Hematopoietic multipotent progenitor cell treated with erythropoietin and hydrocortisone succinate and interleukin-3 and kit ligand, for 17 days (in vitro differentiated cells): Measurements from ENCODE around the gene ENTPD6.

Experiments used
- DNase-seq: peaks from one replicate; pipeline ENCODE4 v3.0.0-alpha.2; 2015; ENCODE audit warnings: low spot score

Gene ENTPD6

DNA sequence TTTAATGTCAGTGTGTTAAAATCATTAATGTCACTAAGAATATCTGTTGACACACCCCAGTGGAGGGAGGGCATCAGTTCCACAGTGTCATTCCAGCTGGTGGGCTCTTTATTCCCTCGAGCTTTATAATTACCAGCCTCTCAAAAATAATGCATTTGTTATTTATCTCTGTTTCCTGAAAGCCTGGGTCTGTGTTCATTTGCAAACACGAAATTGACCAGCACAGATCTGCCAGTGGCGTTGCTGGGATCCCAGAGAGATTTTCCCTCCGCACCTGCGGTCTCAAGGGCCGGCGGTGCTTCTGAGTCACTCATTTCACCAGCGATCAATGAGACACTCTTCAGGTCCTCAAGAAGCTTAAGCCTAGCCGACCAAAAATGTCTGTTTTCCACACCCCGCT, 46.7 kb downstream of the ENTPD6 start:
- no peak for DNase-seq

DNA sequence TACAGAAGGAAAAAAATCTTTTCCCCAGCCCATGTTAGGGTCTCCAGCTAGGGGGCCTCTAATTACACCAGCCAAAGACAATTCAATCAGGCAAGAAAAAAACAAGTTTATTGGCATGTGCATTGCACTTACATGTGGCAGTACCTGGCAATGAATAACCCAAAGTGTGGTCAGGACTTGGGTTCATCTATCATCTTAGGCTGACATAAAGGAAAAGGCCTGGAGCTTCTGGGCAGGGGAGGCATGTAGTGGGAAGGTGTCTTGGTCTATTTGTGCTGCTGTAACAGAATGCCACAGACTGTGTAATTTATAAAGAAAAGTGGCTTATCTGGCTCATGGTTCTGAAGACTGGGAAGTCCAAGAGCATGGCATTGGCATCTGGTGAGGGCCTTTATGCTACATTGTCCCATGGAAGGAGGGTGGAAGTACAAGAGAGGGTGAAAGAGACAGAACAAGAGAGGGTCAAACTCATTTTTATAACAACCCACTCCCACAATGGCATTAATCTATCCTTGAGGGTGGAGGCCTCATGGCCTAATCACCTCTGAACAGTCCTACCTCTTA, 48.0 kb downstream of the ENTPD6 start:
- DNase-seq, result no peak

DNA sequence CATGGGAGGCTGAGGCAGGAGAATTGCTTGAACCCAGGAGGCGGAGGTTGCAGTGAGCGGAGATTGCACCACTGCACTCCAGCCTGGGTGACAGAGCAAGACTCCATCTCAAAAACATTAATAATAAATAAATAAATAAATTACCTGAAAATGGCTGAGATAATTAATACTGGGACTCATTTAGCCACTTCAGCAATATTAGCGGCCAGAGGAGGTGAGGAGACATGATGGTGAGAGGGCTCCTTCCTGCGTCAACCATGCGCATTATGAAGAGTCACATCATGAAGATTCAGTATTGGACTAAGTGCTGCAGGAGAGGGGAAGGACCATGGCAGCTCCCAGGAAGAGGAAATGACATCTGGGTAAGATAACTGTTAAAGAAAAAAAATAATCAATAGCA, 49.5 kb downstream of the ENTPD6 start:
- no peak for DNase-seq

DNA sequence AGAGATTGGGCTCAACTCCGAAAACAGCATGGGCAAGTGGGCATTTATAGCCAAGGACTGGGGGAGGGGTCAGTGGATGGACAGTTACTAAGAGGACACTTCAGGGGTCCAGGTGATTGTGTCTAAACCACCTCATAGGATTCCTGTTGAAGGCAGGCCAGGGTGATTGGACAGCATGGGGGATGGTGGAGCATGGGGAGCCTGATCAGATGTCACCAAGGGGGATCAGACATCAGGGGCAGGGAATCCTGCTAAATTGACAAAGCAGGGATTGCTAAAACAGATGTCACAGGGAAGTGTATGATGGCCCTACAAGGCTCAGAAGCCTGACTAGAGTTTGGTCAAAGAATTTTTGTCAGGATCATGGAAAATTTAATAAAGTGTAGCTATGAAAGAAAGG, 49.9 kb downstream of the ENTPD6 start:
- no peak for DNase-seq

DNA sequence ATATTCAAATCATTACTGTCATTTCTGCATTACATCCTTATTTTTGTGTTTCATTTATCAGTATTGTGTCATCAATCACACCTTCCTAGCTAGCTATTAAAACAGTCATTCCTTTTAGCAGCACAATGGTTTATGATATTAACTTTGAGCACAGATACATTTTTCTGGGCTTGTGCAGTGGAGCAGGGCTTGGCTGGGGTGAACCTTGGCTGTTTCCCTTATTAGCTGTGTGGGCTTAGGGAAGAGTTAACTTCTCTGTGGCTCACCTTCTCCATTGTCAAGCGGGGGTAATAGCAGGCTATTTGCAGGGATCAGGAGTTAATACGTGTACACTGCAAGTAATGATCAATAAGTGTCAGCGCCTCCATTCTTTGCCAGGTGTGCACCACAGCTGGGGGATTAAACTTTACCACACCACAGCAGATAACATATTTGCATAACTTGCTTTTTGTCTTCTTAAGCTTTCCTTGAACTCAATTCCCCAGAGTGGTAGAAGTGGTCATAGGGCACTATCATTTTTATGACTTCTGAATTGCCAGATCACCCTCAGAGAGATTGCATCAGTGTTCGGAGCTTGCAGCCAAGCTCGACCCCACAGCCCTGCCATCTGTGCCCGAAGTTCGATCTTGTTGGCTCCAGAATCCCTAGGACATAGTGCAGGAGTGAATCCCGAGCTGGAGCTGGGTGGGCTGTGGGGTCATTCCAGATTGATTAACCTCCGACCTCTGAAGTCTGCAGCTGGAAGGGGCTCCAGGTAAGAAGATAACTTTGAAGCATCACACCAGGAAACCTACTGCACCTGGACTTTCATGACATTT, 50.9 kb downstream of the ENTPD6 start:
- no peak for DNase-seq

DNA sequence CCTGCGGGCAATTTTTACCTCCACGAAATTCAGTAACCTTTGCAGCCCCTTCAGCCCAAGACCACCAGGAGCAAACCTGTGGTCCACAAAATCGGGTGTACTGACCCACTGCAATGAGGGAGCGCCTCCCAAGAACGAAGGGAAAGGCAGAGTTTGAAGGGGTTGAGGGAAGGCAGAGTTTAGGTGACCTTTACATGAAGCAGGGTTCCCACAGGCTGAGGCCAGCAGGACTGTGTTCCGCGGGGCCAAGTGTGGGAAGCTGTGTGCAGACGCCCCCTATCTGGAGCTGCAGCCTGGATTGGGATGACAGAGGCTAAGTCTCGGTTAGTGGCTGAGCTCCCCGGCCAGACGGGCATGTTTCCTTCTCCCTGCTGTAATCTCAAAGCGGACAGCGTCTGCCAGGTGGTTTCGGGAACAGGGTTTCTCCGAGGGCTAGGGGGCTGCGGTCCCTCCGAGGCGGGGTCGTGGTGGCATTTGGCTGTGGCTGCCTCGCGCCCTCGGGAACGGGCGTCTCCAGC, 51.5 kb downstream of the ENTPD6 start:
- peak; percentile 31 for DNase-seq

DNA sequence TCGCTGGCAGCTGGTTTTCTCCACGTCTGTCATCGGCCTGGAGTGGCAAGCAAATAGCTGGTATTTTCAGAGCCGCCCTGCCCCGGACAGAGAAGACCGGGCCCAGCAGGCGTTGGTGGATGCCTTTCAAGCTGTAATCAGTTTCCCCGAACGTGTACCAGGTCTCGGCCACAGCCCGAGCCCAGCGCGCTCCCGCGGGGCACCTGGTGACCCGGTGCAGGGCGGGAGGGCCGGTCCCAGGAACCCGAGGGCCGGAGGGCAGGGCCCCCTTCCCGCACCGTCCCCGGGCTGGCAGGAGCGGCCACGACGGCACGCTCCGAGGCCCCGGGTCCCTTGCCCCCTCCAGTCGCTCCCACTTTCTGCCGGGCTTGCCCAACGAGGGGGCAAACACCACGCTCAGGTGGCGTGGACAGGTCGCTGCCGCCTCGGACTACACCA, 52.0 kb downstream of the ENTPD6 start:
- DNase-seq, result no peak

DNA sequence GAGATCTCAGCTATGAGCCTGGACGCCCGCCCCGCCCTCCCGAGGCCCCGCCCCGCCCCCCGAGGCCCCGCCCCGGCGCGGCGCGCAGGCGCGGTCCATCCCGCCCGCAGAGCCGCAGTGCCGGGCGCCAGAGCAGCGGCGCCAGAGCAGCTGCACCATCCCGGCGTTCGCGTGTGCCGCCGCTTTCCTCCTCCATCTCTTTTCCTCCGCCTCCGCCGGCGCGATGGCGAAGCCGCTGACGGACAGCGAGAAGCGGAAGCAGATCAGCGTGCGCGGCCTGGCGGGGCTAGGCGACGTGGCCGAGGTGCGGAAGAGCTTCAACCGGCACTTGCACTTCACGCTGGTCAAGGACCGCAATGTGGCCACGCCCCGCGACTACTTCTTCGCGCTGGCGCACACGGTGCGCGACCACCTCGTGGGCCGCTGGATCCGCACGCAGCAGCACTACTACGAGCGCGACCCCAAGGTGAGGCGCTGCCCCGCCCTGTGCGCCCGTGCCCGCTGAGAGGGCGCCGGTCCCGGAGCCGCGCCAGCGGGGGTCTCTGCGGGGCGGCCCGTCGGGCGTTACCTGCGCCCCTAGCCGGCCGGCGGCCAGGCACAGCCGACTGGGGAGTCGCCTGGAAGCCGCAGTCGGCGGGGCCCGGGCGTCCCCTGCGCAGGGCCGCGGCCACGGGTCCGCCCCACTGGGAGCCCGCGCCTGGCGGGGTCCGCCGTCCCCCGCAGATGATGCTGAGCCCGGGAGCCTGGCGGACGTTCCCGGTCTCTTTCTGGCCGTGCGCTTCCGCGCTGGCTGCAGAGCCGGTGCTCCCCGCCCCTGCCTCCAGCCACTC, 52.7 kb downstream of the ENTPD6 start, which contains the start of gene PYGB:
PYGB (plus strand) TSS at position 130 of the 830 bp plus-strand sequence; CDS start at position 224, 94 bp downstream.
- peak; percentile 70 for DNase-seq

DNA sequence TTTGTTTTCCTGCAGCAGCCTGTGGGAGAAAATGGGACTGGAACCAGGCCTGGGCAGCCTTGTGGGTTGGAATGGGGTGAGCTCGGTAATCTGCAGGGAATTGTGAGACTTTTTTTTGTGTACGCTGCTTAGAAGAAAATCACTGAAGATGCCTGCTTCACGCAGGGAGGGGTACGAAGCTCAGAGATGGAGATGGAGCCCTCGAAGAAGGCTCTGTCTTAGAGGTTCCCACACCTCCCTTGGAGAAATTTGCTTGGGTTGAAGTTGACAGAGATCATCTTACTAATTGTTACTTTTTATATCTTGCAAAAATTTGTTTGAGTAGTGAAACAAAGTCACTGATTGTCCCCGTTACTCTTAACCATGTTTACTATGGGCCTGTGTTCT, 53.3 kb downstream of the ENTPD6 start:
- DNase-seq, result no peak

DNA sequence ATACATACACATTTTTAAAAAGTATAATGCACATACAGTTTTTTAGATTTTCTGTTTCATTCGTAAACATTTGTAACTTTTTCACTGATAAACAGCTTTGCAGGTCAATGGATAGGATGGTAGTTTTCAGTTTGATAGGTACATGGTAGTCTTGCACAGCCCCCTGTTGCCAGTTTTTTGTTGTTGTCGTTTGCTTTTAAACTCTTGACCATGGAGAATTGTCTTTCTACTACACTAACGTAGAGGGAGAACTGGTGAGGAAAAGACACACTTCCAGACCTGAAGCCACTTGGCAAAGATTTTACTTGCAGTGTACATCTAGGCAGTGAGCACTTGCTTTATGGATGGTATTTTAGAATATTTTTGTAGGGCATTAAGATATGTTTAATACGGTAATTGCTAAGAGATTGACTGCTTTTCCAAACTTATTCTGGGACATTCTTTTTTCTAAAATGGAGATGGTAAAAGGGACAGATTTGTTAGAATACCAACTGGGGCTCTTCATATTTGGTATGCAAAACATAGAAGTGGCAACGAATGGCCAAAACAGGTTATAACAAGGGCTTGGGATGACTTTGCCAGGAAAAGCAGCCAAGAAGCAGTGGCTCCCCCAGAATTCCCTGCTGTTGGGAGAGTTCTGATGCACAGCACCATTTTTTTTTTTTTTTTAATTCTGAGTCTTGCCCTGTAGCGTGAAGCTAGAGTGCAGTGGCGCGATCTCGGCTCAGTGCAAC, 53.9 kb downstream of the ENTPD6 start:
- no peak for DNase-seq

DNA sequence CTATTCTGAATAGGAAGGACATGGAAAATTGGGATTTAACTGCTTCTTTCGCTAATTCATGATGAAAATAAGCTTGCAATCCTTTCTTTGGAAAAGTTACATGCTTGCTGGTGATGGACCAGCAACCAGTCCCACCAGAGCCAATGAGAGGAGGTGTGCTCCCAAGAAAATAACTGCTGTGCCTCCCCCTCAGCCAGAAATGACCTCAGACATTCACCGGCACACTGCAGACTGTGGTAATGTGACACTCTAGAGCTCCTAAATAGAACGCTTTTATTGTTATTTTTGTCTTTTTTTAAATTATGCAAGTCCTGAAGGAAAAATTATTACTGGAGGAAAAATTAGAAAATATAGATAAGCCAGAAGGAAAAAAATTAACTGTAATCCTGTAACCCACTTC, 55.0 kb downstream of the ENTPD6 start:
- DNase-seq, result no peak

DNA sequence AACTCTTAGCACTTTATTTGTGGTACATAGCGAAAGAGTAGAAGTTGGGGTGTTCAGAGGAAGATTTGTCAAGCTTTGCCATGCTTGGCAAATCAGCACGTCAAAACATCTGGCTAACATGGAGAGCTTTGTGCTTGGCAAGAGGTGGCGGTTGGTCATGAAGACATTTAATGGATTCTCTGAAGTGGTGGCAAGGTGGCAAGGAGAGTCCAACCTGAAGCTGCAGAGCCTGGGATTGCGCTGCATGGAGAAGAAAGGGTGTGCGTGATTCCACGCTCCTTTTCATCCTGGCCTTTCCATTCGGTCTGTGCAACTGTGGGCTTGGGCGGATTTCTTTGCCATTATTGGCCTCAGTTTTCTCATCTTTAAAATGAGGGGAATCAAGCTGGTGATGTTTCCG, 55.5 kb downstream of the ENTPD6 start:
- DNase-seq, result no peak

DNA sequence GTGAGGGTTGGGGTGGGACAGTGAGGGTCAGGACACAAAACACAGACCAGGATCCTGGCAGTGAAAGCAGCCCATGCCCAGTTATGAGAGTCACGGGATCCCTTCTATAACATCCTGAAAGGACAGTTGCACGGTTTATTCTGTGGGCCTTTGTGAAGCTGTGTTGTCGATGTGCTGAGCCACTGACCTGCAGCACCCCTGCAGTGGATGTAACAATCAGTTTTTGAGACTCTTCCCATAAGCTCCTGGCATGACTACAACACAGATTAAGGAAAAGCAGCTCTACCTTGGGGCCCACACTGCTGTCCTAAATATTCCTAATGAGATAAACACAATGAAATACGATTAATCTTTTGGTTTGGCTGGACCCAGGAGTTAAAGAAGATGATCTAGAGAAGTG, 56.0 kb downstream of the ENTPD6 start:
- no peak for DNase-seq

DNA sequence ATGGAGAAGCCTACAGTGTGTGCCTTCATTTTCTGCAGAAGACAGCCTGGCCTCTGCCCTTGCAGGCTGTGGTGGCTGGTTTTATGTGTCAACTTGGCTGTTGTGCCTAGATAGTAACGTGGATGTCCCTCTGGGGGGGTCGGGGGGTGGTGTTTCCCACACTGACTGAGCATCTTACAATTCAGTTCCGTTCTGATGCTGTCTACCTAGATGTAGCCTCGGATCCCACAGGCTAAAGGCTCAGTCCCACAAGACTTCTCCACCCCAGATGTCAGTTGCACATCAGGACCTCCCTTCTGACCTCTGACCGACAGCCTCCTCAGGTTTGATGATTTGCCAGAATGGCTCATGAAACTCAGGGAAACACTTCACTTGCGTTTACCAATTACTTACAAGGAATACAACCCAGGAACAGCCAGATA, 56.7 kb downstream of the ENTPD6 start:
- DNase-seq, result no peak

DNA sequence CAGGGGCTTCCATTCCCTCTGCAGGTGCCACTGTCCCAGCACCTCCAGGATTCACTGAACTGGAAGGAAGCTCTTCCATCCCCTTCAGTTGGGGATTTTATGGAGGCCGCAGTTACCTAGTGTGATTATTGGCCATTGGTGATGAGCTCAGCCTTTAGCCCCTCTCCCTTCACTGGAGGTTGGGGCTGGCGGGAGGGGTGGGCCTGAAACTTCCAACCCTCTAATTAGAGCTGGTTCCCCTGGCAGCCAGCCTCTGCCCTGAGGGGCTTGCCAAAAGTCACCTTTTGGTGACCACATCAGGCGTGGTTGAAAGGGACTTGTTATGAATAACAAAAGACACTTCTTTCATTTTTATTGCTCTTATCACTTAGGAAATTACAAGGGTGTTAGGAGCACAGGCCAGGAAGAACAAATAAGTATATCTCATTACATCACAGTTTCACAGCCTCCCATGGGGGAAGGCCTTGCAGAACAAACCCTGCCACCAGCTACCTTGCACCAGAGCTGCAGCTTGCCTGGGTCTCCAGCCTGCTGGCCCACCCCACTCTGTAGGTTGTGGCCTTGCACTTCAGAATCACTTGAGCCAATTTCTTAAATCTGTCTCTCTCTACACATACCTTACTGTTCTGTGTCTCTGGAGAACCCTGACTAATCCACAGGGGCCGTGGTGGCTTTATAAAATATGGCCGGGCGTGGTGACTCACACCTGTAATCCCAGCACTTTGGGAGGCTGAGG, 57.3 kb downstream of the ENTPD6 start:
- DNase-seq, result no peak

DNA sequence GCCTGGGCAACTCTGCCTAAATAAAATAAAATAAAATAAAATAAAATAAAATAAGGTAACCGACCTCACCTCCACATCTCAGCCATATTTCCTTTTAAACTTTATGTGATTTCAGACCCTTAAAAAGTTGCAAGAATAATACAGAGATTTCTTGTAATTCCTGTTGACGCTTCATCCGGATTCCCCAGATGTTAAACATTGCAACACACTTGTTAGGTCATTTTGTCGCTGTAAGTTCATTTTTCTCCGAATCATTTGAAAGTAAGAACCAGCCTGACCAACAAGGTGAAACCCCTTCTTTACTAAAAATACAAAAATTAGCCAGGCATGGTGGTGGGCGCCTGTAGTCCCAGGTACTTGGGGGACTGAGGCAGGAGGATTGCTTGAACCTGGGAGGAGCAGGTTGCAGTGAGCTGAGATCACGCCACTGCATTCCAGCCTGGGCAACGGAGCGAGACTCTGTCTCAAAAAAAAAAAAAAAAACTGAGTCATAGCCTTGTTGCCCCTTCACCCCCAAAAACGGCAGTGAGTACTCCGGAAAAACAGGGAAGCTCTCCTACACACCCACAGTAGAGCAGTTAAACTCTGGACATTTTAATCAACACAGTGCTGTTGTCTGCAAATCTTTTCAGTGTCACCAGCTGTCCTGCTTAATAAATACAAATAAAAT, 58.2 kb downstream of the ENTPD6 start:
- DNase-seq, result no peak

DNA sequence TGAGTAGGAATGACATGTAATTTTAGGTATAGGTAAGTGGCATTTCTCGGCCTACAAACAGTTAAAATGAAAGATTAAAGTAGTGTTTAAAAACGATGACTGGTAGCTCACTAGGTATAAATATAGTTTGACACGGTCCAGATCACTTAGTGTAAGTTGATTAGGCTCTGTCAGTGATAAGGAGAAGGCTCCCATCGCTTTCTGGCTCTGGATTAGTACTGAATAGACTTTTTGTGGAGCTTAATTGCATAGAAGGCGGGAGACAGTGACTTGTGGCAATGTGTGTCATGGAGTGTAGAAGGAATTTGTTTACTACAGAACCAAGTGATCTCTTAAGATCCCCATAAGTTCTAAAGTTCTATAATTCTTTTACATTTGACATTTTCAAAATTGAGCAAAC, 59.1 kb downstream of the ENTPD6 start:
- no peak for DNase-seq

DNA sequence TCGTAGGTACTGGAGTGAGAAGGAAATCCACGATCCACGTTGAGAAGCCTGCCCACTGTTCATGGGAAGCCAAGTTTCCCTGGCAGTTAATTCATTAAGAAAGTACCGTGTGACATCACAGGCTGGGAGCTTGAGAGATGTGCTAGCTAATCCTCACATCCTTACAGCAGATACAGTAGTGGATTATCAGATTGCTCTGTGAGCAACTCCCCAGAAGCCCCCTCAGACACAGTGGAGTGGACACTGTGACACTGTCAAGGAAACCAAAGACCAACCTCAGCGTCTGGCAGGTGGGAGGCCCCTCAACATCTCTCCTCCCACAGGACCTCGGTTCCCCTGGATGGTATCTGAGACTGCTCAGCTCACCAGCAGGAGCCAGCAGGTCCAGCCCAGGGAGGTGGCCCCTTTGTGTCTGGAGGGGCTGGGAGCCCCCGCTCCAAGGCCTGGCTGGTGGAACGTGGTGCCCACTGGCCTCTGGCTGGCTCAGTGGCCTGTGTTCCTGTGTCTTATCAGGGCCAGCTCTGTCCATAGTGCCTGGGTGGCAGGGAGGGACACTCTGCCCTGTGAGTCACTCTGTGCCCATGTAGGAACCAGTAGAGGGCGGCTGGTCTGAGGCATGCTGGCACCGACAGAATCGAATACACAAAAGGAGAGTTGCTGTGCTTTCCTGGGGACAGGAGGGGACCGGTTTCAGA, 59.6 kb downstream of the ENTPD6 start:
- no peak for DNase-seq

DNA sequence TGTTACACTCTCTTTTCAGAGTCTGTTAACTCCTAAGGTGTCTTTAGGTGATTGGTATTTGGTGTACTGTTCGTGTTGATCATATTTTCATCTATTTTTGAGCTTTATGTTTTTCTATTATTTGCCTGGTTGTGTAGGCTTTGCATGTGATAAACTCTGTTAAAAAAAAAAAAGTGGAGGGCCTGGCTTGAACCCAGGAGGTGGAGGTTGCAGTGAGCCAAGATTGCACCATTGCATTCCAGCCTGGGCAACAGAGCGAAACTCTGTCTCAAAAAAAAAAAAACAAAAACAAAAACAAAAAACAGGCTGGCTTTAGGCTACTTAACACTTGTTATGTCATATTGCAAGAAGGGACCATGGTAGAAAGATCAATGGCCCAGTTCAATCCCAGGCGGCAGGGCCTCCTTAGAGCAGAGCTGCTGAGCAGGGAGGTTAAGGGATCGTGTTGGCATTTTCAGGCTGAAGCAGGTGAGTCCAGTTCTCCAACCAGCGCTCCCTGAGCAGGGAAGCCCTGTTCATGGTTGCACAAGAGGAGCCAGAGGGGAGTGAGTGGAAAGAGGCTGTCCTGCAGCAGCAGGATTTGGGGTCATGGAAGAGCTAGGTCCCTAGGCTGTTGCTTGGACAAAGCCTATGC, 60.8 kb downstream of the ENTPD6 start:
- DNase-seq, result no peak

DNA sequence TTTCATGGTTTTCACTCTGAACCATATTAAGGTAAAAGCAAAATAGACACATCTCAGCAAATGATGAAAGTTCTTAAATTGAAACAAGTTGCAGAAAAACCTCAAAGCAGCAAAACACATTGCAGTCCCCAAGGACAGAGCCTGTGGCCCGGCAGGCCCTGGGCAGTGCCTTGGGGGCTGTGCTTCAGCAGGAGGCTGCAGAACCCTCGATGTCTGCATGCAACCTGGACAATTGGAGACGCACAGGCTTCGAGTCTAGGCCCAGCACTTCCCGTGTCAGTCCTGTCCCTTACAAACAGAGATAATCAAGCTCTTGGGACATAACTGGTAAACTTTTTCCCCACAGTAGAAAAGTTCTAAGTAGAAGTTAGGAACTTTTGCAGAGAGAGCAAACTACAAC, 61.6 kb downstream of the ENTPD6 start:
- no peak for DNase-seq
